GM19395 (cell line): Measurements from ENCODE around the gene XG.
A peak's percentile ranks its signal among the peaks of the same experiment; 100 is the strongest.
"Not testable (repeated sequence)": the region's sequence is repeated elsewhere in the genome, so short reads cannot be mapped to it uniquely, and the experiment has no call there.

Experiments
- ATAC-seq: cut with Tn5 transposase; IDR thresholded peaks from one replicate; pipeline ENCODE4 v1.9.1; 2021; ENCODE audit warnings: mild to moderate bottlenecking, moderate library complexity; ENCODE audit not compliant: unreplicated experiment

The XG gene, protein sequence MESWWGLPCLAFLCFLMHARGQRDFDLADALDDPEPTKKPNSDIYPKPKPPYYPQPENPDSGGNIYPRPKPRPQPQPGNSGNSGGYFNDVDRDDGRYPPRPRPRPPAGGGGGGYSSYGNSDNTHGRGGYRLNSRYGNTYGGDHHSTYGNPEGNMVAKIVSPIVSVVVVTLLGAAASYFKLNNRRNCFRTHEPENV

DNA sequence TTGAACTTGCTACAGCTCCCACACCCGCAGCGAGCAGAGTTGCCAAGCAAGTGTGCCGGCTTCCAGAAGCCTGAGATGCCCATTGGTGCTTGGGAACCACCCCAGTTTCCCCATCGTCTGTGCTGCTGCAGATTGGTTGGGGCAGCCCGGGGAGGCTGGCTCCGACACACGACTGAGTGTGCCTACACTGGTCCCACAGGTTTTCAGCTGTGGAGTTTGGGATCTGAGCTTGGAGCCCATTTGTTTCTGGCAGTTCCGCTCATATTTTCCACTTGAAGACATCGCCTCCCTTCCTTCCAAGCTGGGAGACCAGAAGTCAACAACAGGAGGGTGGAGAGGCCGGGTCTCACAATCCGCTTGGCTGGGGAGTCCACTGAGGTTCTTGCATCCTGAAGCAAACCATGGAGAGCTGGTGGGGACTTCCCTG is at the start of gene XG:
Gene XG, plus strand, starts transcription at position 167 of the 427 bp plus-strand sequence. Its CDS starts 235 bp downstream, at position 402.
- ATAC-seq: not testable (repeated sequence)

DNA sequence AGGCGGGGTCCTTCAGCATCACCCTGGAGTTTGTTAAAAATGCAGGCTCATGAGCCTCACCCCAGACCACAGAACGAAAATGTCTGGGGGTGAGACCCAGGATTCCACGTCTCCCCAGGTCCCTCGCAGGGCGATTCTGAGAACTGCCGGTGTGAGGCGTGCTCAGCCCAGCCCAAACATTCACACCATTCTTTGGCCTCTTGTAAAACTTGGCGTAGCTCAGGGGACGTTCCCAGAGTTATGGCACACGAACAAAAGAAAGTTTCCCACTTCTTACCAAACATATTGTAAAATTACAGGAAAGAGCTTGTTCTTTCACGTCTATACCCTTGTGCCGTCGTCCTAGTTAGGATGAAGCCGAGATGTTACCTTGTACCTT is 47.9 kb upstream of the XG start:
- ATAC-seq: no peak

DNA sequence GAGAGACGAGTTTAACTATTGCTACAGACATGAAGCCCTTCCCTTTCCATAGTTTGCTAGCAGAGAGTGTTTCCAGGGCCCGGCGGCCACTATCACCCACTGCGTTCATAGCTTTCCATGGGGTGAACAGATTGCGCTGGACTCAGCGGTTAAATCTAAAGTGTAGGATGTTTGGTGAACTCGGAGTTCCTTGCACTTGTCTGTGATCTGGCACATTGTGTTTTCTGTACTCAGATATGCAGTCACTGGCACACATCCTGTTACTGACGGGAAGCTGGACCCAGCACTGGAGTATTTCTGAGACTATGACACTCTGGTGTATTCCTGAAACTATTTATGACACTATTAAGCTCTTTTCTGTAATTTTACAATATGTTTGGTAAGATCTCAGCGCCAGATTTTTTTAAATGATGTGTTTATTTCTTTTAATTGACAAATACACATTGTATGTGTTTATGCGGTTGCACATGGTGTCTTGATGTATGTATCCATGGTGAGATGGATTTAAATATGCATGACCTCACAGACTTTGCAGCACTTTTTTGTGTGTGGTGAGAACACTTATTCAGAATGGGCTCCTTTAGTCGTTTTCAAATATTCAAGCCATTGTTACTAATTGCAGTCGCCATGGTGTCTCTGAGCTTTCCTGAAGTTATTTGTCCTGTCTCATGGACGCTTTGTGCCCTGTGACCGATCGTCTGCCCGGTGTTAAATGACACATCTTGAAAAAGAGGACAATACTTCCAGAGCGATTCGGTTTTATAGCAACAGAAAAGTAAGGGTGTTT is 46.6 kb upstream of the XG start:
- ATAC-seq: no peak

DNA sequence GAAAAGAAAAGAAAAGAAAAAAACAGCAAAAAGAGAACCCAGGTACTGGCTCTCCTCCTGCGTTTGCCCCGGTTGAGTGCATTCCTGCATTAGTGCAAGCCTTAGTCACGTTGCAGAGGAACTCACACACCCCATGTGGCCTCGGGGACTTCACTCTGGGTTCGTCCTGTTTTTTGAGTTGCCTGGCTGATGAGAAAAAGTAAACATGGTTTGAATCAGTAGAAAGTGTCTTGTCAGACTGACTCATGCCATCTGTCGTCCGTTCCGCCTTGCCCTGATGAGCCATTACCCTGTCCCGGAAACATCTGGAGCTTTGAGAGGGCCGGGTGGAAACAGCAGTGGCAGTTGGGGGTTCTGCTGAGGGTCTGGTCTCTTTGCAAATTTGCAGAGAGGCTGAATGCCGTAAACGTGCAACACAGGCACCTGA is 44.5 kb upstream of the XG start:
- peak; percentile 93 for ATAC-seq

DNA sequence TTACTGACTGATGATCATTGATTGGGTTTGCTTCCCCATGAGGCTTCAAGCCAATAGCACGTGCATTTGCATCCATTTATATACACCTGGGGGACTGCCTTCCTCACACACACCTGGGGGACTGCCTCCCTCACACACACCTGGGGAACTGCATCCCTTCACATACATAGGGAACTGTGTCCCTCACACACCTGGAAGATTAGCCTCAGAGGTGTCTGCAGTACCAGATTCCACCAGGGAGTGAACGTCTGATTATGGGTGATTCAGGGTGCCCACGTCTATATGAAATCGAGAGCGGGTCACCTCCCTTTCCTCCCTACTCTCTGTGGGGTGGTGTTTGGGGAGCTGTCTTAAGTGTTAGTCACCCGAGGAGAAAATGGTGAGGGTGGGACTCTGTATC is 43.8 kb upstream of the XG start:
- ATAC-seq: no peak

DNA sequence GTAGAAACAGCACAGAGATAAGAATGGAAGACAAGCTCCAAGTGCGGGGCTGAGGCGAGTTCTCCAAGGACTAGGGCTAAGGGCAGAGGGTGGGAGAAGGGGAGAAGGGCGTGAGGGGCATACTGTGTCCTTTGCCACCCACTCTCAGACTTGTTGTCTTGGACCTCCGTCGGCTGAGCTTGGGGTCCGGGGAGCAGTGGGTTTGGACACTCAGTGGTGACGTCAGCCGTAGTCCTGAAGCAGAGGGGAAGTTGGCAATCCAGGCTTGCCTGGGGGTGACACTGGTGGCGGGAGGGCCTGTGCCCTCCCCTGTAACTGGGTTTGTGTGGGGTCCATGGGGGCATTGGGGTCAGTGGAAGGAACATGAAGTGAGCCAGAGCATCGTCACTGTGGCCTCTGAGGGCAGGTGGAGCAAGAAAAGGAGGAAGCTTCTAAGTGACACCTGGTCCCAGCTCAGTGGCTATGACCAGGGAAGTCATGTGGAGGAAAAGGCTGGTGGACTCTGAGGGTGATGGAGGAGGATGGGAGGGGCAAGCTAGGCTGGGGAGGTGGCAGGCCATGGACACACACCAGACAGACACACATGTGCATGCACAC is 43.1 kb upstream of the XG start:
- no peak for ATAC-seq

DNA sequence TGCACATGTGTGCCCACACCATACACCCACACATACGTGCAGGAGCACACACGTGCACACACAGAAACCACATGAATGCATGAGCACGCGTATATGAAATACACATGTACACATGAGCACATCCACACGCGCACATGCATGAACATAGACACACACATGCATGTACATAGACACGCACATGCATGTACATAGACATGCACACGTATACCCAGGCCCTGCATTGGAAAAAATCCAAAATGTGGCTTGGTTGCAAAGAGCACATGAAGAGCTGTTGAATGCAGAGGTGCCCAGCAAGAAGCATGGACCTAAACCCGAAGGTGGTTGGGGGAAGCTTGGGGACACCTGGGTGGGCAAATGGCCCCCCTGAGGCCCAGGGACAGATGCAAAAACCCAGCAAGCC is 42.3 kb upstream of the XG start:
- no peak for ATAC-seq

DNA sequence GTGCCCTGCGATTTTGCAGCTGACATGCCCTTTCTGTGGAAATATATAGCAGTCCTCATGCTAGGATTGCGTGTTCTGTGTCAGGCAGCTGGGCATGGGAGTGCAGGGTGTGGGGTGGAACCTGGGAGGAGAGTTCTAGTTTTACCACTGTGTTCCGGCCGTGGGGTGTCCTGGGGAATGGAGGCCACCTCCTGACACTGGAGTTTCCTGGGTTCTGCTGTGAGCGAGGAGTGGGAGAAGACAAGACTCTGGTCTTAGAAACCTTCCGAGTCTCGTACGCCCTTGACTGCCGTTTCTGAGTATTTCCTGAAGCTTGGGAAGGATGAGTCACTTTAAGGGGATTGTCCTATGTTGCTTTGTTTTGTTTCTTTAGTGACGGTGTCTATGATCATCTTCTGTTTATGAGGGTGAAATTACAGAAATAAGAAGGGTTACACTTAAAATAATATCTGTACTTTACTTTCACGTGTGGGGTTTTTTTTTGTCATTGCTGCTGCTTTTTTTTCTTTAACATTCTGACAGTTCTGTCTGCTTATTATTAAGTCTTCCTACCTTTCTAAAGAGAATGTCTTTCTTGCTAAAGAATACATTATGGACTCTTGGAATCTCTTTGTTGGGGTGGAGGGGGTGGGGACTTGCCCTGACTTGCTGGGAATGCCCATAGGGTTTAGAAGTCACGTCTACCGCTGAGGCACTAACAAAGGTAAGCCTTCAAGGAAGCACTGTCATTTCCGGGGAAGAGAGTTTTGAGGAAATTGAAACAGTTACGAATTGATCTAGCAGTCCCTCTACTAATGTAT is 41.6 kb upstream of the XG start:
- ATAC-seq: no peak

DNA sequence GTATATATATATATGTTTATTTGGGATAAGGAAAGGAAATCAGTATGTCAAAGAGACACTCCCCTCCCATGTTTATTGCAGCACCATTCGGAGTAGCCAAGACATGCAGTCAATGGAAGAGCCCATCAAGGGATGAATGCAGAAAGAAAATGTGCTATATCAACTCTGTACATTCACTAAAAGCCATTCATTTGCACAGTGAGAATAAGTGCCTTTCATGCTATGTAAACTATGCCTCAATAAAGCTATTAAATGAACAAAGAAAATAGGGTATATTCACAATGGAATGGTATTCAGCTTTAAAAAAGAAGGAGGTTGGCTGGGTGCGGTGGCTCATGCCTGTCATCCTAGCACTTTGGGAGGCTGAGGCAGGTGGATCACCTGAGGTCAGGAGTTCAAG is 40.4 kb upstream of the XG start:
- ATAC-seq: no peak

DNA sequence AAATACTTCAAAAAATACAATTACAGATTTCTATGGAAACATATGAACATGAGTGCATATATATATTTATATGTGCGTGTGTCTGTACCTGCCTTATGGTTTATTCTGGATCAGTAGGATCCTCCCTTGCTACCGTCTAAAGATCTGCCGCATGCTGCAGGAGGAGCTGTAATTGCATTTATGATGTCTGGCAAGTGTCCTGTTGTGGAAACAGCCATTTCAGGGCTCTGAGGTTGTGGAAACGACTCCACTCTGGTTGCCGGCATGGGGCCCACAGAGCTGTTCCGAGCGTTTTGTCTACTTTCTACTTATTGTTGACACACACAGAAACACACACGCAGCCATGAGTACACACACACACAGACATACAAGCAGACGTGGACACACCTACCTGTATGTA is 39.4 kb upstream of the XG start:
- ATAC-seq: no peak

DNA sequence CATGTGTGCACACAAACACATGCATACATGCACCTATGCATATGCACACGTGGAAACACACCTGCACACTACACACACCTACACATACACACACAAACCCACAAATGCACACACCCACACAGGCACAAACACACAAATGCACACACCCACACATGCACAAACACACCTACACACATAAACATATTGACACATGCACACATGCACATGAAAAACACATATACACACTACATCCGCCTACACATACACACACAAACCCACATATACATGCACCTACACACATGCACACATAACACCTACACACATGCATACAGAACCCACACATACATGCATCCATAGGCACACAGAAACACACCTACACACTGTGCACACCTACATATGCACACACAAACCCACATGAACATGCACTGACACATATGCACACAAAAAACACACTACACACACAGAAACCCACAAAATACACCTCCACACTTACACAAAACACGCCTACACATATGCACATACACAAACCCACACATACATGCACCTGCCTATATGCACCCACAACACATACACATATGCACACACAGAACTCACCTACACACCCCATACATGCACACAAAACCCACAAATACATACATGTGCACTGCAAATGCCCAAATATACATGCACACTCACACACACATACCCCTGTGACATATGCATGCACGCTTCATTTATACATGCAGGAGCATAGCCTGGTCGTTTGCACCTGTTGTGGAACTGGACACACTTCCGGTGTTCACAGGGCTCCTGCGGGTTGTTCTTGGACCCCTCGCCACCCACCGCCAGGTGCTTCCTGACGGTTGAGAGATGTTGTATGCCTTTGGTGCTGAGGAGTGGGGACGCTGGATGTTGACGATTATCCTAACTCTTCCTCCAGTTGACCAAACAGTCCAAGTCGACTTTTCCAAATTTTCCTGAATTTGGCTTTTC is 38.7 kb upstream of the XG start:
- no peak for ATAC-seq

DNA sequence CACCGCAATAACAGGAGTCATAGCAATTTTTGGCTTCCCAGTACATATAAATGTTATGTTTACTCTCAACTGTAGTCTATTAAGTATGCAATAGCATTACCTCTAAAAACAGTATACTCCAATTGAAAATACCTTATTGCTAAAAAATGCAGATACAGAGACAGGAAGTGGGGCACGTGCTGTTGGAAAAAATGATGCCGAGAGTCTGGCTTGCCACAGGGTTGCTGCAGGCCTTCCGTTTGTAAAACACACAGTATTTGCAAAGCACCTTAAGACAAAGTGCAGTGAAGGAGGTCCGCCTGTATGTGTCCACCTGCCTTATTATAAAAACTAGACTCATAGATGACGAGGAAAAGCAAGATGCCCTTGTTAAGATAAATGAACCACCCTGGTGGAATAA is 37.3 kb upstream of the XG start:
- ATAC-seq: no peak

DNA sequence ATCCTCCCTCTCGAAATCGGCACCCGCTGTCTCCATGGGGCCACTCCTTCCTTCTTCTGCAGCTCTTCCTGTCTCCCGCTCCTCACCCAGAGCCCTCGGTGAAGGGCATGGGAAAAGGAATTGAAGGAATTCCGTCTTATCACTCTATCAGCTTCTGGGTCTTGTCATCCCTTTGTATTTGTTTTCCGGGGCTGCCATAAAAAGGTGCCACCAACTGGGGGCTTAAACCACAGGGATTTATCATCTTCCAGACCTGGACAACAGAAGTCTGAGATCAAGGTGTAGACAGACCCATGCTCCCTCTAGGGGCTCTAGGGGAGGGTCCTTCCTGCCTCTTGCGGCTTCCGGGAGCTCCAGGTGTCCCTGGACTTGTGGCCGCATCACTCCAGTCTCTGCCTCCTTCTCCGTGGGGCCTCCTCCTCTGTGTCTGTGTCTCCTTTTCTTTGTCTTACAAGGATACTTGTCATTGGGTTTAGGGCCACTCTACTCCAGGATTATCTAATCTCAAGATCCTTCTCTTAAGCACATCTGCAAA is 36.7 kb upstream of the XG start:
- no peak for ATAC-seq

DNA sequence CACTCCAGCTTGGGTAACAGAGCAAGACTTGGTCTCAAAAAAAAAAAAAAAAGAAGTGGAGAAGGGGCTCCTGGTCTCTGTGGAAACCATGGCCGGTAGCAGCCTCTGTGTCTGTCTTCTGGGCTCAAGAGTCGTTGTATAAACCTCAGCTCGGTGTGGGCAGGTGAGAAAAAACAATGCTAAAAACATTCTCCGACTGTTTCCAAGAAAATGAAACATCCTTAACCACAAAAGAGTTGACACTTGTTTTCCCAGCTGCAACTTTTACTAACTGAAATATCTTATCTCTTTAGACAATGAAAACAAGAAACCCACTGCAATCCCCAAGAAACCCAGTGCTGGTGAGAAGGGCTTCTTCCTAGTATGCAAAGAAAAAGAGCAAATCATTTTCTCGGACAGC is 34.5 kb upstream of the XG start:
- ATAC-seq: no peak

DNA sequence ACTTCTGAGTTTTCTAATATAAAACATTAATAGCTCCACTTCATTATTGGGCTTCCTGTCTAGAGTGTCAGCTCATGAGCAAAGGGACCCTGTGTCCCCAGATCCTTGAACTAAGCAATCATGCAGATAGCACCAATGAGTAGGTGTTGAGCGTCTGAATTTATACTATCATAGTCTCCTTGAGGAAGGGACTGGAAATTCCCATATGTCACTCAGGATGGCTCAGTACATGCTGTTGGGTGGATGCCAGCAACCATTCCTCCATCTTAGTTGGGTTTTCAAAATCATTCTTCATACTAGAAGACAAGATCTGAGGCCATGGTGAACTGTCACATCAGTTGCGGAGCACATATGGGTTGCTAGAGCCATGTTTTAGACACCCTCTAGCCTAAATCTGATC is 33.0 kb upstream of the XG start:
- ATAC-seq: no peak

DNA sequence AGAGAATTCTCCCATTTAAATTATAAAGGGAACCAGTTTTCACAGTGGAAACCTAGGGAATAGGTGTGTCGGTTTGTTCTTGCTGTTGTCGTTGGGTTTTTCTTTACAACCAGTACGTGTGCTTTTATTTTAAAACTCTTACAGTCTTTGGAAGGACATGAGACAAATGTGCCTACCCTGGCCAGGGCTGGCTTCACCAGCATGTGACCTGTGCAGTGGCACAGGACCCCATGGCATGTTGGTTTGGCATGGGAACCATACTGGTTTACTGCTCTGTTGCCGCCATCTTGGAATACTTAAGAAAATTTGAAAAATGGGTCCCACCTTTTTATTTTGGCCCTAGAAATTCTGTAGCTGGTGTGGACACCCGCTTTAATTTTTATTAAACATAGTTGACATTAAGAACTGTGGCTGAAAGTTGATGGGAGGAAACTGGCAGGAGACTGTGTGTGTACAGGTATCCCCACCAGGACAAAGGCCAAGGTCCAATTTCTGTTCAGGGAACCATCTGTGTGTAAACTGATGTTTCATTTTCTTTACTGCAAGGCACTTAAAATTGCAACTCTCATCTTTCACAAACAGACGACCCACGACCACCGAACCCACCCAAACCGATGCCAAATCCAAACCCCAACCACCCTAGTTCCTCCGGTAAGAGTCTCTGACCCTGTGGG is 31.9 kb upstream of the XG start:
- no peak for ATAC-seq

DNA sequence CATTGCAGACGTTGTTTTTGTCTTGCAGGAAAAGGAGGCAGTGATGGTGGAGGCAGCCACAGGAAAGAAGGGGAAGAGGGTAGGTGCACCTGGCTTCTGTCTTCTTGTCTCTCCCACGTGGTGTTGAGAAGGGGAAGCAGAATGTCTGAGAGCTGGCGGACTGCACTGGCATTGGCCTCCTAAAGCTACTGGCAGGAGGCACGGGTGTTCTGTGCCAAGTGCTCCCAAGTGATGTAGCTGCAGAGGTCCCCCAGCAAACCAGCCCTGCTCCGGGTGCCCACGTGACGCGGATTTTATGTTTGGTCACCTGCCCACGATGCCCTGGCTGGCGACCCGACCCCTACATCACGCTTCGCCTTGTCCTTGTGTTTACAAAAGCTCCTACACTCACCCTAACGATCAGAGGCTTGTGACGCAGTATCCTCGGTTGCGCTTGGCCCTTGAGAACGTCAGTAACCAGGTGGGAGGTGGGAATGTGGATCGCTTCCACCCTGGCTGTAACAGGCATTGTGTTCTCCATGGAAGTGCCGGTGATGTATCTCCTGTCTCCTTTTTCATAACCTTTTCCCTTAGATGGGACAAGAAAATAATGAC is 28.5 kb upstream of the XG start:
- no peak for ATAC-seq

DNA sequence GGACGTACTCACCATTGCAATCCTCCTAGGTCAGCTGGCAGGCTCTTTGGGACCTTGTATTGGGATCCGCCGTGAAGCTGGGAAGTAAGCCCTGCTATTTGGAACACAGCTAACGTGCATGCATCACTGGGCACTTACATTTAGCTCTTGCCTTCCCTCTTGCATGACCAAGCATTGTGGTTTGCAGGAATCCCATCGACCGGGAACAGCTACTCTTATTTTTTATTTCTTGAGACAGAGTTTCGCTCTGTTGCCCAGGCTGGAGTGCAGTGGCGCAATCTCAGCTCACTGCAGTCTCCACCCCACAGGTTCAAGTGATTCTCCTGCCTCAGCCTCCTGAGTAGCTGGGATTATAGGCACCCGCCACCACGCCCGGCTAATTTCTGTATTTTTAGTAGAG is 24.6 kb upstream of the XG start:
- not testable (repeated sequence) for ATAC-seq

DNA sequence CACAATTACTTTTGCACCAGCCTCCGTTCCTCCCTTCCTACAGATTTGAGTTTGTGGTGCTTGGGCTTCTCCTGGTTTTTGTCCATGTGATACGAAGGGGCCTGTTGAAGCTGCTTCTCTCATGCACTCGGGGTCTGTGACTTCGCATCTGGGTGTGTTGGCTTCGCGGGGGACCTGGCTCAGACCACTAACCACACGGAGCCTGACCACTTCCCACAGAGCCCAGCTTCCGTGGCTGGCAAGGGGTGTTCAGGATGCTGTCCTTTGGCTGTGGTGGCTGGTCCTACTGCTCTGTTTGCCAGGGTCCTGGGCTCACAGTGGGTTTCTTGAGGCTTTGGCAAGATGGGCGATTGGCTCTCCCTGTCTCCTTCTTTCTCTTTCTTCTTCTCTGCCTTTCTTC is 19.8 kb upstream of the XG start:
- ATAC-seq: no peak
